Measurements from ENCODE around the gene EYA2.

DNA sequence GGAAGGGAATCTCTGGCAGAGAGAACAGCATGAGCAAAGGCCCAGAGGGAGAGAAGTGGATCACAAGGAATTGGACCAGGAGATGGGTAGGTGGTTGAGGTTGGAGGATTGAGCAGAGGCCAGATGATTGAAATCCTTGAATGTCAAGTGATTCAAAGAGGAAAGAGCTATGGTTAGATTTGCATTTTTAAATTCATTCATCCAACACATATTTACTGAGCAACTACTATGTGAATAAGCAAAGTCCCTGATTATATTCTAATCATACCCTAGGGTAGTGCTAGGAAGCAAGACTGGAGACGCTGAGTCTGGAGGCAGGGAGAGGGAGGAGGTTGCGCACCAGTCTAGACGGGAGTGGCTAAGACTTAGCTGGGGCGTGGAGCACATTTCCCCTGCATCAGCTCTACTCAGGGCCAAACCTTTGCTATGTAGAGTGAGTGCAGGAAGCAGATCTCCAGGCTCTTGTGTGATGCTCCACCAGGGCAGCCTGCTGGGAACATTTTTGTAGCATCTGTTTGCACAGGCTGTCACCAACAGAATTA, 40.2 kb downstream of the EYA2 start:
- TF ChIP-seq, protein P1, sequence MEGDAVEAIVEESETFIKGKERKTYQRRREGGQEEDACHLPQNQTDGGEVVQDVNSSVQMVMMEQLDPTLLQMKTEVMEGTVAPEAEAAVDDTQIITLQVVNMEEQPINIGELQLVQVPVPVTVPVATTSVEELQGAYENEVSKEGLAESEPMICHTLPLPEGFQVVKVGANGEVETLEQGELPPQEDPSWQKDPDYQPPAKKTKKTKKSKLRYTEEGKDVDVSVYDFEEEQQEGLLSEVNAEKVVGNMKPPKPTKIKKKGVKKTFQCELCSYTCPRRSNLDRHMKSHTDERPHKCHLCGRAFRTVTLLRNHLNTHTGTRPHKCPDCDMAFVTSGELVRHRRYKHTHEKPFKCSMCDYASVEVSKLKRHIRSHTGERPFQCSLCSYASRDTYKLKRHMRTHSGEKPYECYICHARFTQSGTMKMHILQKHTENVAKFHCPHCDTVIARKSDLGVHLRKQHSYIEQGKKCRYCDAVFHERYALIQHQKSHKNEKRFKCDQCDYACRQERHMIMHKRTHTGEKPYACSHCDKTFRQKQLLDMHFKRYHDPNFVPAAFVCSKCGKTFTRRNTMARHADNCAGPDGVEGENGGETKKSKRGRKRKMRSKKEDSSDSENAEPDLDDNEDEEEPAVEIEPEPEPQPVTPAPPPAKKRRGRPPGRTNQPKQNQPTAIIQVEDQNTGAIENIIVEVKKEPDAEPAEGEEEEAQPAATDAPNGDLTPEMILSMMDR (conservative IDR thresholded peaks at IDR 0.05; ENCODE audit: low read depth, low read length): no peak
- TF ChIP-seq EZH2 (IDR thresholded peaks at IDR 0.05; ENCODE audit: low read length, unreplicated experiment) (no peak), EZH2phosphoT487 (IDR thresholded peaks at IDR 0.05; ENCODE audit: borderline replicate concordance, low read length) (no peak)
